Measurements from ENCODE around the gene MYH2.

The MYH2 gene

GRCh38 chr17:10513299-10514067 is 36.0 kb downstream of the MYH2 start:
- DNase-seq: no peak

GRCh38 chr17:10512856-10513255 is 36.6 kb downstream of the MYH2 start:
- no peak for DNase-seq

GRCh38 chr17:10499950-10500349 is 49.5 kb downstream of the MYH2 start:
- DNase-seq: no peak

GRCh38 chr17:10492004-10492403 is 57.5 kb downstream of the MYH2 start:
- no peak for DNase-seq

- DNase-seq: no peak
These were observed 67.2 kb downstream of the MYH2 start for GRCh38 chr17:10482252-10482651.

GRCh38 chr17:10477701-10478100 is 71.8 kb downstream of the MYH2 start:
- DNase-seq: no peak

GRCh38 chr17:10474536-10474935 is 74.9 kb downstream of the MYH2 start:
- DNase-seq: no peak

GRCh38 chr17:10471858-10472257 is 77.6 kb downstream of the MYH2 start:
- DNase-seq: no peak
